Activated T-helper 17 cell treated with anti-CD3 and anti-CD28 coated beads, Interleukin-2, amount 50 U/mL, for 72 hours (primary cell): ENCODE data around the gene TBXAS1. TPM values are rescaled to one million over a fixed set of nuclear protein-coding genes. Genes with fewer than 3 reads are reported as not detected.
"Not testable (repeated sequence)": the region's sequence is repeated elsewhere in the genome, so short reads cannot be mapped to it uniquely, and the experiment has no call there.

Experiments
- ATAC-seq: fragments of 150-1000 bp; cut with Tn5 transposase; replicated peaks from 2 replicates; pipeline ENCODE4 v1.10.0; 2021; ENCODE audit warnings: mild to moderate bottlenecking, moderate library complexity
- H3K27ac Mint-ChIP-seq: one replicate; pipeline ENCODE4 v1.8.0; 2022; ENCODE audit warnings: mixed read lengths
- H3K27me3 Mint-ChIP-seq: one replicate; pipeline ENCODE4 v1.8.0; 2022; ENCODE audit warnings: mixed read lengths
- H3K36me3 Mint-ChIP-seq: one replicate; pipeline ENCODE4 v1.8.0; 2022; ENCODE audit warnings: low read depth, mild to moderate bottlenecking, mixed read lengths
- H3K4me1 Mint-ChIP-seq: one replicate; pipeline ENCODE4 v1.8.0; 2022; ENCODE audit warnings: mixed read lengths
- H3K4me3 Mint-ChIP-seq: one replicate; pipeline ENCODE4 v1.8.0; 2022; ENCODE audit warnings: mild to moderate bottlenecking, mixed read lengths
- H3K9me3 Mint-ChIP-seq: one replicate; pipeline ENCODE4 v1.8.0; 2022; ENCODE audit warnings: mixed read lengths
- total RNA-seq, 2 donors: library from RNA; stranded (reverse); gene quantifications; one replicate each; pipeline ENCODE4 v1.2.3, GENCODE V29; 2022

The TBXAS1 gene
- total RNA-seq, 2 donors from 2014 or later, result 17.8 to 22.0 TPM

DNA sequence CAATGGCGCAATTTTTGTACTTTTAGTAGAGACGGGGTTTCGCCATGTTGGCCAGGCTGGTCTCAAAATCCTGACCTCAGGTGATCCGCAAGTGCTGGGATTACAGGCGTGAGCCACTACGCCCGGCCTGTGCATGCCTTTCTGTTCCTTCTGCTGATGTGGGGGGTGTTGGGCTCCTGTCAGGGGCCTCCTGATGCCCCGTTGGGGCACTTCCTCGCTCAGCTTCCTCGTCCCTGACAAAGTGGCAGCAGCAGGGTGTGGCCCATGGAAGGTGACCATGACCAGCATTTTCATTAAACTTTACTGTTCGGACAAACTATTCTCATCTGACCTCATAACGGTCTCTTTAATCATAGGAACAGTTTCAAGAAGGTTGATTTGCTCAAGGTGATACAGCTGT is 69.4 kb downstream of the TBXAS1 start:
- H3K27ac Mint-ChIP-seq, result no peak overlapping the region
- no peak for ATAC-seq
- H3K27me3 Mint-ChIP-seq, result no peaks in the 10 kb centered on the region
- H3K4me3 Mint-ChIP-seq, result no peak overlapping the region
- peaks cover 6% of the 10 kb centered on the region for H3K4me1 Mint-ChIP-seq
- no peaks in the 10 kb centered on the region for H3K9me3 Mint-ChIP-seq
- no peaks in the 10 kb centered on the region for H3K36me3 Mint-ChIP-seq

DNA sequence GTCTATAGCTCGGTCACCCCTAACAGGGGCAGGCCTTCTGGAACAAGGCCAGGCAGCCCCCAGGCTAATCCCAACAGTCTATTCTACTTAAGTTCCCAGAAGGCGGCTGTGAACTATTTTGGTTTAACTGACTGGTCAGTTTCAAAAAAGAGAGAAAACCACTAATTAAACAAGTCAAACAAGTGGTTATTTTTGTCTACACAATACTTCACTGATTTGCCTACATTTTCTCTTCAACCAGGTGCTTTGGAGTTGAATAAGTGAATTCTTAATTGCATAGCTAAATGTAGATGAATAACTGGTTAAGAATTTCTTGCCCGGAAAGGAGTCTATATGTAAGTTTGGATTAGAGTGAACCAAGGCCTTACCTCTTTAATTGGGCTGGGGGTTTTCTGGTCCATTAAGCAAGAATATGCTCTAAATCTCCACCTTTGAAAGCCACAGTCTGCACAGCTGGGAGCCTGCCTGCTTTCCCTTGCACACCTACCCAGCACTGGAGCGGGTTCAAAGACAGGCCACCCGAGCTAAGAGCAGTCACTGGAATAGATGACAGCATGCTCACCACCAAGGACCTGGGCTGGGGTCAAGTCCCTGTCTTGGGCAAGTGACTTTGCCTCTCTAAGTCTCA is 70.4 kb downstream of the TBXAS1 start:
- H3K4me3 Mint-ChIP-seq, result no peak overlapping the region
- ATAC-seq, result no peak
- H3K9me3 Mint-ChIP-seq, result no peaks in the 10 kb centered on the region
- H3K27me3 Mint-ChIP-seq, result no peaks in the 10 kb centered on the region
- H3K36me3 Mint-ChIP-seq, result no peaks in the 10 kb centered on the region
- H3K27ac Mint-ChIP-seq, result no peak overlapping the region
- H3K4me1 Mint-ChIP-seq, result peaks cover 6% of the 10 kb centered on the region

DNA sequence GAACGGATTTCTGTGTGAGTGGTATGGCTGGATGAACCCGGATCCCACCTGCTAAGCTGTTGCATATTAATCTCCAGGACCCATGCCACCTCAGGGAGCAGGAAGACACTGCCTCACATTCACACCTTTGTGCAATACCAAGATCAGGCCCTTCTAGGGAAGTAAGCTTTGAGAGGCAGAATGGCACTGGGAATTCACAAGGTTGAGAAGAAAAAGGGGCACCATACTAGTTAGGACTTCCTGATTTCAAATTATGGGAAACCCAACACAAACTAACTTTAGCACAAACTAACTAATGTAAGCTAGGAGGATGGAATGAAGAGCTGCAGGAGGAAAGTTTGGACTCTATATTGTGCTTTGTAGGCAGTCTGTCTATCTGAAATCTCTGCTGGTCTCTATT is 71.3 kb downstream of the TBXAS1 start:
- no peaks in the 10 kb centered on the region for H3K36me3 Mint-ChIP-seq
- peaks cover 6% of the 10 kb centered on the region for H3K4me1 Mint-ChIP-seq
- H3K4me3 Mint-ChIP-seq, result no peak overlapping the region
- no peak for ATAC-seq
- H3K9me3 Mint-ChIP-seq, result no peaks in the 10 kb centered on the region
- no peaks in the 10 kb centered on the region for H3K27me3 Mint-ChIP-seq
- no peak overlapping the region for H3K27ac Mint-ChIP-seq

DNA sequence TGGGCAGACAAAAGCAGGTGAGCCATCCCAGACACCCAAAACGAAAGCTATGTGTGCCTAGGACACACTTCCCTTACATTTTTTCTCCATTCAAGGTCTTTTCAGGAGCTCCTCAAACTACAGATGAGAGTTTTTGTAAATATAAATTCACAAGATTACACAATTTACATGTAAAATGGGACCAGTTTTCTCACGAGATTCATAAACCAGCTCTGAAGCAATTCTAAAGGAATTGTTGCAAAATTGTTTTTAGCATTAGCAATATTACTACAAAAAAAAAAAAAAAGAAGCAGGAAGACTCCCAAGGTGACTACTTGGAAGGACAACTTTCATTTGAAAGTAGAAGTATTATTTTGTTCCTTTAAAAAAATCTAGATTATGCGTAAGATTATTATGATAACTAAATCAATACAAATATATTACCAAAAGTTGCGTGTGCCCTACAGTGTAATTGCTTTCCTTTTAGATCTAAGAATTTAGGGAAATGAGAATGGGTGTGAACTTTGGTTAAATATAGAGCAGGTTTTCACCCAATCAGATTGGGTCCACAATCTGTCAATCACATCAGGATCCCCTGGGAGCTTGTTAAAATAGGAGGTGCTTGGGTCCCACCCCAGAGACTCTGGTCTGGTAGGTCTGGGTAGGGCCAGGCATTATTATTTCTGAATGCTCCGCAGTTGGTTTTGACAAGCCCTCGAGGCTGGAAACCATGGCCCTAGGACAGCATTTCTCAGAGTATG is 72.2 kb downstream of the TBXAS1 start:
- H3K4me1 Mint-ChIP-seq, result peaks cover 6% of the 10 kb centered on the region
- no peak for ATAC-seq
- H3K27ac Mint-ChIP-seq, result no peak overlapping the region
- H3K9me3 Mint-ChIP-seq, result no peaks in the 10 kb centered on the region
- H3K4me3 Mint-ChIP-seq, result no peak overlapping the region
- no peaks in the 10 kb centered on the region for H3K27me3 Mint-ChIP-seq
- H3K36me3 Mint-ChIP-seq, result no peaks in the 10 kb centered on the region

DNA sequence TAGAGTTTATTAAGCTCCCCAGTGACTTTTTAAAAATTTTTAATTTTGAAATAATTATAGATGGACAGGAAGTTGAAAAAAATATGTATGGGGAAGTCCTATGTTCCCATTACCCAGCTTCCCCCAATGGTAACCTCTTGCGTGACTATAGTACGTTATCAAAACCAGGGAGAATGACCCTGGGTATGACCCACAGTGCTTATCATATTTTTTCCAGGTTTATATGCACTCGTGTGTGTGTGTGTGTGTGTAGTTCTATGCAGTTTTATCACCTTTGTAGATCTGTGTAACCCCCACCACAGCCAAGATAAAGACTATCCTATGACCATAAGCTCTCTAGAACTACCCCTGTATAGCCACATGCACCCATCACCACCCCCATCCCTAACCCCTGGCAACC is 72.8 kb downstream of the TBXAS1 start:
- Mint-ChIP-seq H3K36me3 (no peaks in the 10 kb centered on the region), H3K27me3 (no peaks in the 10 kb centered on the region), H3K4me3 (no peak overlapping the region), H3K4me1 (peaks cover 3% of the 10 kb centered on the region), H3K9me3 (no peaks in the 10 kb centered on the region), H3K27ac (no peak overlapping the region)
- ATAC-seq, result no peak

DNA sequence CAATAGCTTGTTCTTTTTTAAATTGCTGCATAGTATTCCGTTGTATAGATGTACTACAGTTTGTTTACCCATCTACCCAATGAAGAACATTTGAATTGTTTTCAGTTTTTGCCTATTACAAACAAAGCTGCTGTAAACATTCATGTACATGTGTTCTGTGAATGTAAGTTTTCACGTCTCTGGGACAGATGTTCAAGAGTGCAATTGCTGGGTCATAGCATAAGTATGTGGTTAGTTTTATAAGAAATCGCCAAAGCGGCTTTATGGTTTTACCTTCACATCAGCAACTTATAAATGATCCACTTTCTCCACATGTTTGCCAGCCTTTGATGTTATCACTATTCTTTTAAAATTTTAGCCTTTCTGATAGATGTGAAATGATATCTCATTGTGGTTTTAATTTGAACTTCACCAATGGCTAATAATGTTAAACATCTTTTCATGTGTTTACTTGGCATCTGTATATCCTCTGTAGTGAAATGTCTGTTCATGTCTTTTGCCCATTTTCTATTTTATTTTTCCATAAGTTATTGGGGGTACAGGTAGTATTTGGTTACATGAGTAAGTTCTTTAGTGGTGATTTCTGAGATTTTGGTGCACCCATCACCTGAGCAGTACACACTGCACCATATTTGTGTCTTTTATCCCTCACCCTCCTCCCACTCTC is 73.5 kb downstream of the TBXAS1 start:
- Mint-ChIP-seq H3K4me1 (no peaks in the 10 kb centered on the region), H3K9me3 (no peaks in the 10 kb centered on the region), H3K36me3 (no peaks in the 10 kb centered on the region), H3K27ac (no peak overlapping the region), H3K27me3 (no peaks in the 10 kb centered on the region), H3K4me3 (no peak overlapping the region)
- no peak for ATAC-seq

DNA sequence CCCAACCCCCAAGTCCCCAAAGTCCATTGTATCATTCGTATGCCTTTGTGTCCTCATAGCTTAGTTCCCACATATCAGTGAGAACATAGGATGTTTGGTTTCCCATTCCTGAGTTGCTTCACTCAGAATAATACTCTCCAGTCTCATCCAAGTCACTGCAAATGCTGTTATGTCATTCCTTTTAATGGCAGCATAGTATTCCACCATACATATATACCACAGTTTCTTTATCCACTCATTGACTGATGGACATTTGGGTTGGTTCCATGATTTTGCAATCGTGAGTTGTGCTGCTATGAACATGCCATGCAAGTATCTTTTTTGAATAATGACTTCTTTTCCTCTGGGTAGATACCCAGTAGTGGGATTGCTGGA is 74.0 kb downstream of the TBXAS1 start:
- not testable (repeated sequence) for H3K9me3 Mint-ChIP-seq, H3K27me3 Mint-ChIP-seq, ATAC-seq, H3K36me3 Mint-ChIP-seq, H3K4me1 Mint-ChIP-seq, H3K4me3 Mint-ChIP-seq, H3K27ac Mint-ChIP-seq

DNA sequence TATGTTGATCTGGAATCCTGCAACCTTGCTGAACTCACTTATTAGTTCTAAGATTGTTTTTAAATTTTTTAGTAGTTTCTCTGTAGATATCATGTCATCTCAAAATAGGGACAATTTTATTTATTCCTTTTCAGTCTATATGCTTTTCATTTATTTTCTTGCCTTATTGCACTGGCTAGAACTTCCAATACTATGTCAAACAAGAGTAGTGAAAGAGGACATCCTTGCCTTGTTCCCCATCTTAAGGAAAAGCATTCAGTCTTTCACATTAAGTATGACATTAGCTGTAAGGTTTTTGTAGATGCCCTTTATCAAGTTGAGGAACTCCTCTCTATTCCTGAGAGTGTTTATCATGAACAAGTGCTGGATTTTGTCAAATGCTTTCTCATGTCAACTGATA is 77.8 kb downstream of the TBXAS1 start:
- Mint-ChIP-seq H3K36me3 (no peaks in the 10 kb centered on the region), H3K9me3 (no peaks in the 10 kb centered on the region), H3K27ac (no peak overlapping the region), H3K27me3 (no peaks in the 10 kb centered on the region), H3K4me1 (peaks cover 9% of the 10 kb centered on the region), H3K4me3 (no peak overlapping the region)
- no peak for ATAC-seq

DNA sequence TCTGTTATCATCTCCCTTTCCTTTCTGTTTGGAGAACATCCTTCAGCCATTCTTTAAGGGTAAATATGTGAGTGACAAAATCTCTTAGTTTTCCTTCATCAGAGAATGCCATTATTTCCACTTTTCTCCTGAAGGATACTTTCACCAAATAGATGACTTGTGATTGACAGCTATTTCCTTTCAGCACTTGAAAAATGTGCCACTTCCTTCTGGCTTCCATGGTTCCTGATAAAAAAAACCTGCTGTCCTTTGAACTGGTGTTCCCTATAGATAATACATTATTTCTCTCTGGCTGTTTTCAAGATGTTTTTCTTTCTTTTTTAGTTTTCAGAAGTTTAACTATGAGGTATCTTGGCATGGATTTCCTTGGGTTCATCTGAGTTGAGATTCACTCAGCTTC is 79.7 kb downstream of the TBXAS1 start:
- no peak for ATAC-seq
- H3K9me3 Mint-ChIP-seq, result no peaks in the 10 kb centered on the region
- H3K36me3 Mint-ChIP-seq, result no peaks in the 10 kb centered on the region
- H3K4me3 Mint-ChIP-seq, result no peak overlapping the region
- H3K27ac Mint-ChIP-seq, result no peak overlapping the region
- no peaks in the 10 kb centered on the region for H3K27me3 Mint-ChIP-seq
- H3K4me1 Mint-ChIP-seq, result peaks cover 9% of the 10 kb centered on the region

DNA sequence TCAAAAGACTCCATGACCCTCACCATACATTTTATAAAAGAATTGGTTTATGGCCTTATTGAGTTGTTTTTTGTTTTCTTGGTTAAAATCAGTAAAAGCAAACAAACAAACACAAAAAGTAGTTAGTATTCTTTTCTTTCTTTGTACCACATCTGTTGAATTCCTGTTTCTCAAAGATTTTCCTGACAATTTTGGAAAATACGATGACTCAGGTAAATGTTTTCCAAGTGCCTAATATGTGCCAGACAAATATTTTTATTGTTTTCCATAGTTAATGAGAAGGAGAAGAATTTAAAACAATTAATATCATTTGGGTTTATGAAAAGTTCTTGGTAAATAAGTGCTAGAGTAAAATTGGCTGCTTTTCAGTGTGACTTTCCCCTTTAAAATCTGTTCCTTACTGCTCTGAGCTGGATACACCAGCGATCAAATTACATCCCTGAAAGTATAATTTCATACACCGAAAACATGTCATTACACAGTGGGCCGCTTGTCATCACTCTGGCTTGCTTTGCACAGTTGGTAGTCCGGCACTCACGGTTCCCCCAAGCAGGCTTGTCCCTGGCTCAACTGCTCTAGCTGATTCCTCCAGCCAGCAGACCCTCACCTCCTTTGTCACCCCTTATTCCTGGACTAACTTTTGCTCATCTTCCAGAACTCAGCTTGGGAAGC is 80.5 kb downstream of the TBXAS1 start:
- H3K27me3 Mint-ChIP-seq, result no peaks in the 10 kb centered on the region
- no peak for ATAC-seq
- no peaks in the 10 kb centered on the region for H3K9me3 Mint-ChIP-seq
- H3K4me3 Mint-ChIP-seq, result no peak overlapping the region
- H3K4me1 Mint-ChIP-seq, result peaks cover 11% of the 10 kb centered on the region
- H3K27ac Mint-ChIP-seq, result no peak overlapping the region
- no peaks in the 10 kb centered on the region for H3K36me3 Mint-ChIP-seq

DNA sequence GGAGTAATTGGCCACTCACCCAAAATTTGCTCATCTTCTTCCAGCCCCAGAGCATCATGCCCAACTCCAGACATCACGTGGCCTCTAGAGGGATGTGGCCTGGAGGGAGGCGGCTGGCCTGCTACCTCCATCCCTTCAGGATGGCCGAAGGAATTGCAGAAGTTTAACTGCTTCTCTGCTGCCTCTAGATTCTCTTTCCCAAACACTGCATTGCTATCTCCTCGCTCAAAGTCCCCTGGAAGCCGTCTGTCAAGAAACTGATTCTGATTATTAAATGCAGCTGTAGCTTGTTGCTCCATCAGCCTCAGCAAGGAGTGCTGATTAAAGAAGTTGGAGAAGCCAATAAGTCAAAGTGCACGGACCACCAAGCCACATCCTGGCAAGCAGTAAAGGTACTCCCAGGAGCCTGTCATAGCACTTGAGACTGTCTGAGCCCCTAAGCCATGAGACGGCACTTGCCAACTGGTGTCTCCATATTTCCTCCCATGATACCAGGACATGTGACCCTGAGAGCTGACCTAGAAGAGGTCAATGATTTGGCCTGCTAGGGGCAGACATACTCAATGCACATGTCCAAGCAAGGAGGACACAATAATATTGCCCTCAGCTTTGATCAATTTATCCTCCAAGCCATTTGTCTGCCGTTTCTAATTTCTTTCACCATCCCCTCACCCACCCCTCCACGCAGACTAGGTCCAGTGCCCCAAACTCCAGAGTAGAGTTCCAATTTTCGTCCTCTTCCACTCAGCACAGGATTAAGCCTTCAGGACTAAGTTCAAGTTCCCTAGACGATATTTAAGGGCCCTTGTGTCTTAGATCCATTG is 84.2 kb downstream of the TBXAS1 start:
- peaks cover 28% of the 10 kb centered on the region for H3K4me1 Mint-ChIP-seq
- H3K4me3 Mint-ChIP-seq, result no peak overlapping the region
- H3K27ac Mint-ChIP-seq, result no peak overlapping the region
- peaks cover 8% of the 10 kb centered on the region for H3K36me3 Mint-ChIP-seq
- H3K9me3 Mint-ChIP-seq, result no peaks in the 10 kb centered on the region
- ATAC-seq, result no peak
- no peaks in the 10 kb centered on the region for H3K27me3 Mint-ChIP-seq

DNA sequence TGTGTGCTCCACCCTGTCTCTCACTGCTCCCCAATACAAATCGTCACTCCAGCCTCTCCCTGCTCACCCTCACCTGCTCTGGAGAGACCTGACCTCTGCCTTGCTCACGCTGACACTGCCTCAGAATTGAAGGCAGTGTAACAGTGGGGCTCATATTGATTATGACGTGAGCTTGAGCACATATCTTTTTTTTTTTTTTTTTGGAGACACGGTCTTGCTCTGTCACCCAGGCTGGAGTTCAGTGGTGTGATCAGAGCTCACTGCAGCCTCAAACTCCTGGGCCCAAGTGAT is 84.7 kb downstream of the TBXAS1 start:
- Mint-ChIP-seq H3K27me3 (no peaks in the 10 kb centered on the region), H3K27ac (no peak overlapping the region), H3K9me3 (no peaks in the 10 kb centered on the region), H3K4me3 (no peak overlapping the region), H3K4me1 (peaks cover 26% of the 10 kb centered on the region), H3K36me3 (peaks cover 8% of the 10 kb centered on the region)
- ATAC-seq, result no peak

DNA sequence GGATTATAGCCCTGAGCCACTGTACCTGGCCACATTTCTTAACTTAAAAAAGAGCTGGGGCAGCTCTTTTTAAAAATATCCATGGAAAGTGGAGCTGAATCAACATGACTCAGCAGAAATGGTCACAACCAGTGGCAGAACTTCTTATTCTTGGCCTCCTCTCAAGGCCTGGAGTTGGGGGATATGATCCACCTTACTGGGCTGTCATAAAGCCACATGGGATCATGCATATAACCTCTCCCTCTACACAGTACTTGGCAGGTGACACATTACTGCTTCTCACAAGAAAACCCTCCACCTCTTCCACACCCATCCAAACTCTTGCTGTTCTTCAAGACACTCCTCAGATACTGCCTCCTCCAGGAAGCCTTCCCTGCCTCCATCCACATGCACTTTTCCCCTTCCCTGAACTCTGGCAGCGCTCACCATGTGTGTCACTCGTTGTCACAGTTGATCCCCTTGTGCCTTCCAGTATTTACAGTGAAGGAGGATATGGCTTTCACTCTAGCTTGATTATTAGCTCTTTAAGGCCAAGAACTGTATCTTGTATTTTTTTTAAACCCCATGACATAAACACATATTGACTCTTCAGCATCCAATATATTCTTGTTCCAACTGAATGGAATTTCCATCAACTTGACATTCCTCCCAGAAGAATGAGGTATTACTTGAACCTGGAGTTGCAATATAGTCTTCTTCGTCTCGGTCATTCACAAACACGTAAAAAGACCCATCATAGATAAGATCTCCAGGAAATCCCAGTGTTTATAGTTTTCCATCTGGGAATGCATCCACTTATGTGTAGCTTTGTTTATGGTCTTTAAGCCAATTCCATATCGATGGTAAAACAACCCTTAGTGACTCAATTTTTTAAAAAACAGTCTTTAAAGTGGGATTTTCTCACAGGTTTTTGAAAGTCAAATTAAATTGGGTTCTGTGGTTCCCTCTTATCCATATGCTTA is 85.5 kb downstream of the TBXAS1 start:
- Mint-ChIP-seq H3K36me3 (peaks cover 8% of the 10 kb centered on the region), H3K4me3 (no peak overlapping the region), H3K9me3 (no peaks in the 10 kb centered on the region), H3K27me3 (no peaks in the 10 kb centered on the region), H3K4me1 (peaks cover 23% of the 10 kb centered on the region), H3K27ac (no peak overlapping the region)
- no peak for ATAC-seq
